Neural progenitor cell (in vitro differentiated cells): ENCODE measurements around the gene CFAP221. TPM values are rescaled to one million over a fixed set of nuclear protein-coding genes. Genes with fewer than 3 reads are reported as not detected.

Experiments used
- DNase-seq: peaks from one replicate; pipeline ENCODE4 v3.0.0-alpha.2; 2016; ENCODE audit warnings: low spot score
- H2AFZ ChIP-seq: fragments of 200-600 bp; sonication (generic); replicated peaks from 2 replicates; pipeline ENCODE4 v1.6.1; 2016; ENCODE audit warnings: antibody characterized with exemption
- H3F3A ChIP-seq: fragments of 200-600 bp; sonication (generic); 2 replicates; pipeline ENCODE4 v1.6.1; 2016; ENCODE audit warnings: antibody characterized with exemption, low read depth
- H3K27ac ChIP-seq: fragments of 200-600 bp; sonication (generic); 2 replicates; pipeline ENCODE4 v1.5.1; 2016; ENCODE audit warnings: mild to moderate bottlenecking
- H3K27me3 ChIP-seq: fragments of 200-600 bp; sonication (generic); 2 replicates; pipeline ENCODE4 v1.6.1; 2016; ENCODE audit warnings: mild to moderate bottlenecking, moderate library complexity
- H3K36me3 ChIP-seq: fragments of 200-600 bp; sonication (generic); 2 replicates; pipeline ENCODE4 v1.5.1; 2016
- H3K4me1 ChIP-seq: fragments of 200-600 bp; sonication (generic); 2 replicates; pipeline ENCODE4 v1.6.1; 2016; ENCODE audit warnings: mixed run types
- H3K4me2 ChIP-seq: fragments of 200-600 bp; sonication (generic); 2 replicates; pipeline ENCODE4 v1.6.1; 2016
- H3K4me3 ChIP-seq: fragments of 200-600 bp; sonication (generic); 2 replicates; pipeline ENCODE4 v1.5.1; 2016
- H3K79me2 ChIP-seq: fragments of 200-600 bp; sonication (generic); 2 replicates; pipeline ENCODE4 v1.6.1; 2016; ENCODE audit warnings: low read depth
- H3K9ac ChIP-seq: fragments of 200-600 bp; sonication (generic); 2 replicates; pipeline ENCODE4 v1.6.1; 2016
- H3K9me3 ChIP-seq: fragments of 200-600 bp; sonication (generic); 2 replicates; pipeline ENCODE4 v1.5.1; 2016; ENCODE audit warnings: low read depth
- H4K20me1 ChIP-seq: fragments of 200-600 bp; sonication (generic); 2 replicates; pipeline ENCODE4 v1.6.1; 2016; ENCODE audit warnings: low read depth
- H3K27ac Mint-ChIP-seq: 3 replicates; pipeline ENCODE4 v1.8.0; 2021; ENCODE audit warnings: mixed read lengths
- H3K27me3 Mint-ChIP-seq: 2 replicates; pipeline ENCODE4 v1.8.0; 2022; ENCODE audit warnings: low read depth, mild to moderate bottlenecking, inconsistent platforms, moderate library complexity, mixed read lengths; ENCODE audit not compliant: insufficient read depth
- H3K36me3 Mint-ChIP-seq: 3 replicates; pipeline ENCODE4 v1.8.0; 2021; ENCODE audit warnings: mixed read lengths
- H3K4me1 Mint-ChIP-seq: 3 replicates; pipeline ENCODE4 v1.8.0; 2021; ENCODE audit warnings: mixed read lengths
- H3K4me3 Mint-ChIP-seq: 3 replicates; pipeline ENCODE4 v1.8.0; 2021; ENCODE audit warnings: mild to moderate bottlenecking, moderate library complexity, mixed read lengths
- H3K9me3 Mint-ChIP-seq: 3 replicates; pipeline ENCODE4 v1.8.0; 2020; ENCODE audit warnings: mixed read lengths
- EZH2 ChIP-seq: fragments of 200-600 bp; sonication (generic); IDR thresholded peaks from 2 replicates; pipeline ENCODE4 v1.6.1; 2017; ENCODE audit warnings: antibody characterized with exemption, mild to moderate bottlenecking, moderate library complexity
- EZH2phosphoT487 ChIP-seq: fragments of 200-600 bp; sonication (generic); IDR thresholded peaks from 2 replicates; pipeline ENCODE4 v1.6.1; 2017; ENCODE audit warnings: antibody characterized with exemption
- total RNA-seq: library from RNA; depleted of rRNA; stranded (reverse); fragments of >200 nt; gene quantifications from 2 replicates; pipeline ENCODE4 v1.2.3, GENCODE V29; 2015; ENCODE audit warnings: low replicate concordance
- TF ChIP-seq, protein P1 (sequence below): fragments of 200-600 bp; sonication (generic); IDR thresholded peaks from 2 replicates; pipeline ENCODE4 v1.5.1; 2017; ENCODE audit warnings: antibody characterized with exemption, mild to moderate bottlenecking

CFAP221 gene
- total RNA-seq, 1 donor from 2014 or later, result 1.5 TPM

DNA sequence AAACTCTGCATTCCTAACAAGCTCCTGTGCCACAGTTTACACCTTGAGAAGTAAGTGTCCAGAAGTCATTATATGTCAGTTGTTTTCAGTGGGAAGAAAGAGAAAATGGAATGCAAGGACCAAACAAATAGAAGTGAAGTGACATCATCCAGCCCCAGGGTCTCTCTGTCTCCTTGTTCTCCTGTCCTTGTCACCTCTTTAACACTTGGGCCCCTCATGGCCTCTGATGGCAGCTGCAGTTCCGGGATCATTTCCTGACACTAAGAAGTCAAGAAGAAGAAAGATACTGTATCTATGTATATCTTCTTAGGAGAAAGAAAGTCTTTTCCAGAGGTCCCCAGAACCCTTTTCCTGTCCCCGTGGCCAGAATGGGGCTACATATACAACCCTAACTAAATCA is 2.8 kb upstream of the CFAP221 start:
- TF ChIP-seq, protein P1, sequence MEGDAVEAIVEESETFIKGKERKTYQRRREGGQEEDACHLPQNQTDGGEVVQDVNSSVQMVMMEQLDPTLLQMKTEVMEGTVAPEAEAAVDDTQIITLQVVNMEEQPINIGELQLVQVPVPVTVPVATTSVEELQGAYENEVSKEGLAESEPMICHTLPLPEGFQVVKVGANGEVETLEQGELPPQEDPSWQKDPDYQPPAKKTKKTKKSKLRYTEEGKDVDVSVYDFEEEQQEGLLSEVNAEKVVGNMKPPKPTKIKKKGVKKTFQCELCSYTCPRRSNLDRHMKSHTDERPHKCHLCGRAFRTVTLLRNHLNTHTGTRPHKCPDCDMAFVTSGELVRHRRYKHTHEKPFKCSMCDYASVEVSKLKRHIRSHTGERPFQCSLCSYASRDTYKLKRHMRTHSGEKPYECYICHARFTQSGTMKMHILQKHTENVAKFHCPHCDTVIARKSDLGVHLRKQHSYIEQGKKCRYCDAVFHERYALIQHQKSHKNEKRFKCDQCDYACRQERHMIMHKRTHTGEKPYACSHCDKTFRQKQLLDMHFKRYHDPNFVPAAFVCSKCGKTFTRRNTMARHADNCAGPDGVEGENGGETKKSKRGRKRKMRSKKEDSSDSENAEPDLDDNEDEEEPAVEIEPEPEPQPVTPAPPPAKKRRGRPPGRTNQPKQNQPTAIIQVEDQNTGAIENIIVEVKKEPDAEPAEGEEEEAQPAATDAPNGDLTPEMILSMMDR, result no peak
- TF ChIP-seq EZH2phosphoT487, result no peak
- no peak for TF ChIP-seq EZH2
- Mint-ChIP-seq H3K27ac (no peak overlapping the region), H3K4me1 (peaks cover 31% of the 10 kb centered on the region)

DNA sequence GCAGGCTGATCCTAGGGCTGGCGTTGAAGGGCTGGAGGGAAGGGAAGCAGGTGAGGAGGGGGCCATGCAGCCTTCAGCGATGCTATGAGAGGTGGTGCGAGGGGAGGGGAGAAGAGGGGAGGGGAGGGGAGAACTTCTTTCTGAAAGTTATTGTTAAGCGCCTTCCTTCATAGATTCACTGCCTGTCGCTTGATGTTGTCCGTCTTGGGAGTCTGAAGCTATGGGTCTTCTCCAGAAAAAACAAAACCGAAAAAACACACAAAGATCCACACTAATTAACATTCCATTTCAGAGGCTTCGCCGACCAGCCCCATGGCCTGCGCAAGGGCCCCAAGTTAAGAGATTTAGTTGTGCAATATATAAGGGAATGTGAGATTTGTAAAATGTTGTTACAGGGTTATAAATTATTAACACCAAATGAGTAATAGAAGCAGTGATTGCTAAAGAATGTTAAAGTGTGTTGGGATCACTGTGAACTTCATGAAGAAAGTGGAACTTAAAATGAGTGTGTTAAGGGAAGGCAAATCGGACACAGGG is 758 bp downstream of the CFAP221 start:
- H3K4me3 Mint-ChIP-seq, result peak overlapping the region; percentile 86
- peaks cover 7% of the 10 kb centered on the region for H3K36me3 Mint-ChIP-seq
- Histone ChIP-seq H3K79me2 (no peaks in the 10 kb centered on the region), H3F3A (peaks cover 8% of the 10 kb centered on the region), H3K4me3 (peak overlapping the region; percentile 73), H3K9ac (no peak overlapping the region), H2AFZ (peak overlapping the region; percentile 98), H3K27ac (no peak overlapping the region), H3K4me1 (peaks cover 19% of the 10 kb centered on the region), H4K20me1 (no peaks in the 10 kb centered on the region), H3K36me3 (no peaks in the 10 kb centered on the region), H3K4me2 (peak overlapping the region; percentile 95), H3K9me3 (no peaks in the 10 kb centered on the region), H3K27me3 (peaks cover 23% of the 10 kb centered on the region)
- no peak for DNase-seq
- peaks cover 2% of the 10 kb centered on the region for H3K9me3 Mint-ChIP-seq
- peaks cover 29% of the 10 kb centered on the region for H3K4me1 Mint-ChIP-seq
- peaks cover 2% of the 10 kb centered on the region for H3K27me3 Mint-ChIP-seq
- H3K27ac Mint-ChIP-seq, result no peak overlapping the region
- no peak for TF ChIP-seq EZH2phosphoT487
- TF ChIP-seq, protein P1, result no peak
- TF ChIP-seq EZH2, result no peak

More for the DNA sequence above, 2.8 kb upstream of the CFAP221 start:
- Histone ChIP-seq H3K79me2 (no peaks in the 10 kb centered on the region), H3F3A (peaks cover 8% of the 10 kb centered on the region), H3K9ac (no peak overlapping the region), H3K9me3 (no peaks in the 10 kb centered on the region), H3K4me3 (no peak overlapping the region), H4K20me1 (no peaks in the 10 kb centered on the region), H2AFZ (no peak overlapping the region), H3K27me3 (peaks cover 23% of the 10 kb centered on the region), H3K4me2 (no peak overlapping the region), H3K36me3 (no peaks in the 10 kb centered on the region), H3K4me1 (peaks cover 16% of the 10 kb centered on the region), H3K27ac (no peak overlapping the region)
- H3K27me3 Mint-ChIP-seq, result peaks cover 2% of the 10 kb centered on the region
- peaks cover 5% of the 10 kb centered on the region for H3K9me3 Mint-ChIP-seq
- H3K36me3 Mint-ChIP-seq, result peaks cover 1% of the 10 kb centered on the region
- no peak overlapping the region for H3K4me3 Mint-ChIP-seq
- no peak for DNase-seq

DNA sequence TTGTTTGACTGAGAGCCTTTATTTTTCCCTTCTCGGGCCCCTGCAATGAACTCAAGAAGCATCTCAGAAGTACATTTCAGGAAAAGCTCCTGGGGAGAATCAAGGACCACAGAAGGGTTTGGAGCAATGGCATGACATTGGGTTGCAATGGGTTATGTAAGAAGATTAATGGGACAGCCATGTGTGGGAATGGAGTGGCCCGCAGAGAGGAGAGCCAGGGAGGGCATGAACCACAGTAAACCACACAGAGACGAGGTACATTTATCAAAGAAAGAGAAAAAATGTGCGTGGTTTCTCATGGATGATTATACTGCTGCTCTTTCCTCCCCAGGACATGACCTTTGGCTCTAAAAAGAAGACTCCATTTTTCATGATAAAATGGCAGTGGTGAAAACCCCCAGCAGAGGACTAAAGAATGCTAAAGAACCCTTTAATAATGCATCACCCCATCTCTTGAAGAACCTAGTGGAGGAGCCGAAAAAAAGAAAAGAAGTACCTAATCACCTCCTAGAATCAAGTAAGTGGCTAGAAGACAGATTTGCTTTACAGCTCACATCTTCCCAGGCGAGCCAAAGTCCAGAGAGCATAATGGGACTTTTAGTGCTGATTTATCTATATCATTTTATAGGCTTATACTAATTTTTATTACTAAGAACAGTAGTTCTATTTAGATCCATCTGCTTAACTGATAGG is 1.7 kb downstream of the CFAP221 start:
- Histone ChIP-seq H3K4me1 (peaks cover 19% of the 10 kb centered on the region), H3K4me2 (no peak overlapping the region), H2AFZ (no peak overlapping the region), H3K36me3 (no peaks in the 10 kb centered on the region), H4K20me1 (no peaks in the 10 kb centered on the region), H3K27me3 (peaks cover 23% of the 10 kb centered on the region), H3K79me2 (no peaks in the 10 kb centered on the region), H3F3A (peaks cover 8% of the 10 kb centered on the region), H3K9me3 (no peaks in the 10 kb centered on the region), H3K9ac (no peak overlapping the region), H3K27ac (no peak overlapping the region), H3K4me3 (no peak overlapping the region)
- Mint-ChIP-seq H3K36me3 (peaks cover 8% of the 10 kb centered on the region), H3K27me3 (peaks cover 2% of the 10 kb centered on the region), H3K4me1 (peaks cover 27% of the 10 kb centered on the region), H3K9me3 (peaks cover 1% of the 10 kb centered on the region), H3K4me3 (peak overlapping the region; percentile 67), H3K27ac (no peak overlapping the region)
- DNase-seq, result no peak
- TF ChIP-seq EZH2 (no peak), EZH2phosphoT487 (no peak)
- TF ChIP-seq, protein P1, result no peak
